ENCODE results near the gene SCN4B.

SCN4B gene

GRCh38 chr11:118099838-118100556 lies 52.6 kb downstream of the SCN4B start:
- no peak for DNase-seq (ENCODE audit: low spot score)

DNA sequence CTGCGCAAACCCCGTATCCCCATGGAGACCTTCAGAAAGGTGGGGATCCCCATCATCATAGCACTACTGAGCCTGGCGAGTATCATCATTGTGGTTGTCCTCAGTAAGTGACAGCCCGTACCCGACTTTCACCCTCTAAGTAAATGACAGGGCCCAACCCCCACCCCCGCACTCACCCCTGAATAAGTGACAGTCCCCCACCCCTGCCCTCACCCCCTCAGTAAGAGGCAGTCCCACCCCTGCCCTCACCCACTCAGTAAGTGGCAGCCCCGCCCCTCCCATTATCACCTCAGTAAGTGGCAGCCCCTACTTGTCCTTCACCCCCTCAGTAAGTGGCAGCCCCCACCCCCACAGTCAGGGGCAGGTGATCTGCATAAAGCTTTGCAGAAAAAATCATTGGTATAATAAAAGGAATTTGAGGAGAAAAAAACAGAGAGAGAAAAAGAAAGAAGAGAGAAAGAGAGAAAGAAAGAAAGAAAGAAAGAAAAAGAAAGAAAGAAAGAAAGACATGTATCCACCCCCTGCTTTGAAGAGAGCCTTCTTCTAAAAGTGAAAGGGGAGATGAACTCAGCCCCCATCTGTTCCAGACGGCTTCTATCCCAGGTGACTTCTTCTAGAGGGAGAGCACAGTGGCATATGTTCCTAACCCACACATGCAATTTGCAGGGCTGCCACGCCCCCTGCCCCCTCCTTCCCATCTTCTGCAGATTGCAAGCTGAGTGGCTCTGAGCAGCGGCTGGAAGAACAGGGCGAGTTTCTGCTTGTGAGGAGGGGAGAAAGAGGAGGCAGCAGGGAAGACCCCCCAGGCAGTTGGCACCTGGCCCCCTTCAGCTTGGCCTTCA lies 53.4 kb downstream of the SCN4B start:
- peak; percentile 42 for DNase-seq (ENCODE audit: low spot score)

- no peak for DNase-seq (ENCODE audit: low spot score)
These were observed 56.7 kb downstream of the SCN4B start for GRCh38 chr11:118095967-118096367.

GRCh38 chr11:118095493-118095892 lies 57.1 kb downstream of the SCN4B start:
- no peak for DNase-seq (ENCODE audit: low spot score)

- DNase-seq (ENCODE audit: low spot score): no peak
These were observed 59.6 kb downstream of the SCN4B start for GRCh38 chr11:118092907-118093571.

- no peak for DNase-seq (ENCODE audit: low spot score)
These were observed 60.9 kb downstream of the SCN4B start for GRCh38 chr11:118091690-118092089.

- no peak for DNase-seq (ENCODE audit: low spot score)
These were observed 62.0 kb downstream of the SCN4B start for GRCh38 chr11:118090545-118091162.

DNA sequence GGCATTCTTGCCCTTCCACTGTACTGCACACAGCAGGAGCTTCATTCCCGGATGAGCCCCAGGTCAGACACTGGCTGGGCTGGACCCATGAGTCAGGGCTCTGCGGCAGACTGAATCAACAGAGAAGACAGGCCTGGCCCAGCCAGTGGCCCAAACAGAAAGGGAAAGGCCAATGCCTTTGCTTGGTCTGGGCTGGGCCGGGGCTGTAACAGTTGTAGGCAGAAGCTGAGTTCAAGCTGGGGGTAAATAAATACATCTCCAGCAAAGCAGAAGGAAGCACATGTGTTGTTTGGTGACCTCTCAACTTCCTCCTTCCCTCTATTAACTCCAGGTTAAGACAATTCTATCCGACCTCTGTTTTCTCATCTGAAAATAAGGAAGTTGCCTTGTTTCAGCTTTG lies 64.1 kb downstream of the SCN4B start:
- DNase-seq (ENCODE audit: low spot score): peak; percentile 52

- DNase-seq (ENCODE audit: low spot score): no peak
These were observed 64.7 kb downstream of the SCN4B start for GRCh38 chr11:118087931-118088330.

GRCh38 chr11:118086913-118087768 lies 65.5 kb downstream of the SCN4B start, which contains the start of gene SMIM35:
Gene SMIM35, minus strand, starts transcription at chr11:118086963. Its CDS starts 206 bp downstream, at chr11:118086757.
- DNase-seq (ENCODE audit: low spot score): peak; percentile 51

DNA sequence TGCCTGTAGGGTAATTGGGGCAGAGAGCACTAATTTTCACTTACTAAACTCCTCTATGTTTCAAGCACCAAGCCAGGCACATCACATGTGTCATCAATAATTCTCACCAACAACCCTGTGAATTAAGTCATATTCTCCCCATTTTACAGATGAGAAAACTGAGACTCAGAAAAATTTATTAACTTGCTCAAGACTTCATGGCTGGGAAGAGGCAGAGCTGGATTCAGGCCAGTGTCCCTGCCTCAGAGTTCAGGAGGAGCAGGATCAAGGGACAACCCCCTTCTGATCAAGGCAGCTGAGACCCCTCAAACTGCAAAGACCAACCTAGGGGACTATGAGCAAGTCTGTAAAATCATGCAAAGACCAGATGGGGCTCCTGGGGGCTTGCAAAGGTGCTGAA lies 68.0 kb downstream of the SCN4B start:
- DNase-seq (ENCODE audit: low spot score): no peak

DNA sequence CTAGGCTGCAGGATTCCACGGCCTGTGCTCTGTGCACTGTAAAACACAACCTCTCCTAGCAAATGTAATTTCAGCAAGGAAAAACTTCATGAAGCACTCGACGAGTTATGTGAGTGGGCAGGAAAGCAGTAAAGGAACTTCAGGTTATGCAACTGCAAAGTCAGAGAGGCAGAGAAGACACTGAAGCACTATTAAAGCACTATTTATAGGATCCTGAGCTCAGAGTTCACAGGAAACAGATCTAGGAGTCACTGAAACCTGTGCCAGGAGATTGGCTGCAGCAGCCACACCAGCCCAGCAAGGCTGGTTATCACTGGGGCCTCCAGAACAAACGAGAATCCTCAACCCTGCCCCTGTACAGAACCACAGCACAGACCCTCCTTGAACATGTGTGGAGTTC lies 68.4 kb downstream of the SCN4B start:
- DNase-seq (ENCODE audit: low spot score): peak; percentile 48

All from Ammon's horn (tissue), 1 donor.